DMS114 treated with DMSO at 0.1 percent for 48 hours (cell line): ENCODE results near the gene CYP27C1.

Experiments used
- DNase-seq: peaks from one replicate; lab custom pipeline; 2025; ENCODE audit not compliant: unreplicated experiment; lab: John Stamatoyannopoulos, UW

CYP27C1 gene

GRCh38 chr2:127193164-127193966 lies 26.7 kb downstream of the CYP27C1 start:
- DNase-seq: no peak

DNA sequence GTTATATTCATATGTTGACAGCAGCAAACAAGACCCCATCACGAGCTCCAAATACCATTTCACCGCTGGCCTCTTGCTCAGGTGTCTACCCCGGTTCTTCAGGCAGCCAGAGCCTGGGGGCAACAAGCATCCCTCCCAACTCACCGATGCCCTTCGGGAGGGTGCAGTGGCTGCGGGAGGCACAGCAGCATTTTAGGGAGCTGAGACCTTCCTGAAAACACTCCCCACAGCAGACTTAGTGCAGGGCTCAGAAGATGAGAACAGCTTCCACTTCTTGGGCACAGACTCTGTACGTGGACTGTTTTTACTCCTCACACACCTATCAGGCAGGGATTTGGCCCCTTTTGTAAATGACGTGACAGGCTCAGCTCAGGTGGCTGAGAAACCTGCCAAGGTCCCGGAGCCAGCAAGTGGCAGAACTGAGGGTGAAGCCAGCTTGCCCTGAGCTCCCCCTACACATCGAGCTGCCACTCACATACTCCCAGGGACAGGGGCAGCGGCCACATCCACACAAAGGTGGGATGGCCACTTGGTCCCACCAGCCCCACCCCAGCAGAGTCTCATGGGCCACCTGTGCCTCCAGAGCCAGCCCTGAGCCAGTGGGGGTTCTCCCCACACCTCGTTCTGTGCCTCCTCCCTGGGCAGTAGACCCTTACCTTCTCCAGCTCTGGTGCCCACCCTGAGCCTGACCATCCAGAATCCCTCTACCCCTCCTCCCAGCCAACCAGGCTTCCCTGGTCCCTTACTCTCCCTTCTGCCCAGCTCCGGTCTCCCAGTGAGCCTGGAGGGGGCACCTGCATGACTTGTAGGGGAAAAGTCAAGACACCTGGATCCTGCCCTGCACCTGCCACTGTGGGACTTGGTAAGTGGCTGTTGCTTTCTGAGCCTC lies 28.5 kb downstream of the CYP27C1 start:
- no peak for DNase-seq

DNA sequence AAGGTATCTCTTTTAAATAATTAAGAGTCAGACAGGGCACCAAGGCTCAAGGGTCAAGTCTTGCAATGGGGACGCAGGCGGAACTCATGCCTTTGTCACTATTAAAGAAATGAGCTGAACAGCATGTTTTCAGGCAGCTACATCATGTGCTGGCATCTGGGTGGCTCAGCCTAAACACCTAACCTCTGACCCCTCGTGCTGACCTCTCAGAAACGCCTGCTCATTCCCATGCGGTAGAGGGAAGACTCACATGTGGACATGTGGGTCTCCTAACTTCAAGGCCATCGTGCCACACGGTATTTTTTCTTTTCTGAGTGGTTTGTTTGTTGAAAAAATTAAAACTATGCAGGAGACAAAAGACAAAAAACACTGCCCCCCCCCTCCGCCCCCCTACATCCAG lies 31.3 kb downstream of the CYP27C1 start:
- DNase-seq: no peak

DNA sequence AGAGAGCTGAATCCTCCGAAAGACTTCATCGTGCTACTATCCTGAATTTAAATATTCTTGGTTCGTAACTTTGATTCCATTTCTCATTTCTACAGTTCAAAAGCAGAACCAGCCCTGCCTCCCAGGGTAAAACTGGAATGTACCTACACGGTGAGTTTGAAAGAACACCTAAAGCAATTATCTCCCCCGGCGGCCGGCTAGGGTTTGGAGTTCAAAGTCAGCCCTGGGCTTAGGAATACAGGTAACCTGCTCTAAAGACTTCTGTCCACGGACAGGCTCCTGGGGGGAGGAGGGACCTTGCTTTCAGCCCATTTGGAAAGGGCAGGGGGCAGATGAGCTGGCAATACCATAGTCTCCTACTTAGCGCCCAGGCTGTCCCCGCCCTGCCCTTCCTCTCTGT lies 32.3 kb downstream of the CYP27C1 start:
- DNase-seq: no peak

GRCh38 chr2:127187081-127187775 lies 32.9 kb downstream of the CYP27C1 start:
- no peak for DNase-seq

DNA sequence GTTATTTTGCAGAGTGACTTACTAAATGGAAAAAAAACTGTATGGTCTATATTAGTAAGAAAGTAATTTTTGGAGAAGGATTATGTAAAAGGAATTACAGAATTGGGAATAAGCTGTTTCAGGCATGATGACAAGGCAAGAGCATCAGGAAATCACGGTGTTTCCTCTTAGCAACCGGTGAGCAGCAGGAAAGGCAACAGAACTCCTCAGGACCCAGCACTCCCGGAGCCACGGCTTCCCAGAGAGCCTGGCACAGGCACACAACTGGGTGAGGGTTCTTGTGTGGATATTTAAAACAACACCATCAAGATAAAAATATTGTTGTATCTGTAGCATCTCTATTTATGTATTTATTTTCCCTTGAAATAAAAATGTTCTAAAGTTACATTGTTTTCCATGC lies 34.4 kb downstream of the CYP27C1 start:
- DNase-seq: no peak

GRCh38 chr2:127185093-127185492 lies 35.0 kb downstream of the CYP27C1 start:
- no peak for DNase-seq

DNA sequence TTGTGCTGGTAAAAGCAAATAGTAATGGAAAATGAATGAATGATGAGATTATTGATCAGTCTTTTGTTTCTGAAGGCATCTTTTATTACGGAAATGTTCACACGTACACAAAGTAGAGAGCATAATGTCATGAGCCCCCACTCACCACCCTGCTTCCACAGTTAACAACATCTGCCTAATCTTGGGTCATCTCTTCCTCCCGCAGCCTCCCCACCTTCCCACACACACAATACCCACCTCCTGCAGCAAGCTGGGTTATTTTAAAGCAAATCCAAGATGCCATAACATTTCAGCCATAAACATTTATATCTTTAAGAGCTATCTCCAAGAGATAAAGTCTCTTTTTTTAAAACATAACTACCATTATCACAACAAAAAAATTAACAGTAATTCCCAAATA lies 36.3 kb downstream of the CYP27C1 start:
- no peak for DNase-seq

GRCh38 chr2:127182626-127183458 lies 37.3 kb downstream of the CYP27C1 start:
- no peak for DNase-seq

GRCh38 chr2:127181851-127182250 lies 38.2 kb downstream of the CYP27C1 start:
- DNase-seq: no peak

DNA sequence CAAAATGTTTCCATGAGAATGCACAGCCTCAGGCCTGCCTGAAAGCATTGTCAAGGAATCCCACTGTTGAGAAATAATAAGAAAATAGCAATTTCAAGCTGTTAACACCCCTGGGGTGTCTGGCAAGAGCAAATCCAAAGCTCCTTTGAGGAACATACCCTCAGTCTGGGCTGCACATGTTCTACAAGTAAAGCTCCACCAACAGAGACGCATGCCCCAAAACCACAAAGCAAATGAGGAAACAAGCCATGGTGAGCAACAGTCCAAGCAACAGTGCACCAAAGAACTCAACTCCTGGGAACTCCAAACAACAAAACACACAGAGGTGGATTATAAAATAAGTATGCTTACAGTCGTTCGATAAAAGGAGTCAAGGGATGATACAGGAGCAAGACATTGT lies 40.3 kb downstream of the CYP27C1 start:
- DNase-seq: no peak

DNA sequence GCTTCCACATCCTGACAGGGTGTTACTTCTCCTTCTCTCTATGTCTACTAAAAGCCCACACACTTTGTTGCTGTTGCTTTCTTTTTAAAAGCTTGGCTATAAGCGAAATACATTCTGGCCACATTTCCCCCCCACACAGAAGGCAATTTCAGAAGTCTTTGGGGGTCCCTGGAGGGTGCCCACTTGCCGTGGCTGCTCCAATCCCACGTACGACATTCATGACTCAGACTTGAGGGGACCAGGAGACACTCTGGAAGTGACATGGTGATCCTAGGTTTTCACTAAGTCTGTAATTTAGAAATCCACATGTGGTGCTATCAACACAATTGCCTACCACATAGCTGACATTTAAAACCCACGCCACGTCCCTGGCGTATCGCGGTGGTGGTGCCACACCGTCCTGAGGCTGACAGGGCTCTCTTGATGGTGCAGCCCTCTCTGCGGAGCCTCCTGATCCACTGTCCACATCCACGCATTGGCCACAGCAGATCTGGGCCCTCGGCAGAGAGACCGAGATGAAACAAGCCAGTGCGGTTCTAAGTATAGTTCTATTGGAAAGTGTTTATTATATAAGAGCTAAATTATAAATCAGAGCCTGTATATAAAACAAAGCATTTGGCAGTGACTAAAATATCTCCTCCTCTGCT lies 42.4 kb downstream of the CYP27C1 start:
- DNase-seq: no peak

GRCh38 chr2:127176371-127177311 lies 43.5 kb downstream of the CYP27C1 start:
- DNase-seq: no peak

DNA sequence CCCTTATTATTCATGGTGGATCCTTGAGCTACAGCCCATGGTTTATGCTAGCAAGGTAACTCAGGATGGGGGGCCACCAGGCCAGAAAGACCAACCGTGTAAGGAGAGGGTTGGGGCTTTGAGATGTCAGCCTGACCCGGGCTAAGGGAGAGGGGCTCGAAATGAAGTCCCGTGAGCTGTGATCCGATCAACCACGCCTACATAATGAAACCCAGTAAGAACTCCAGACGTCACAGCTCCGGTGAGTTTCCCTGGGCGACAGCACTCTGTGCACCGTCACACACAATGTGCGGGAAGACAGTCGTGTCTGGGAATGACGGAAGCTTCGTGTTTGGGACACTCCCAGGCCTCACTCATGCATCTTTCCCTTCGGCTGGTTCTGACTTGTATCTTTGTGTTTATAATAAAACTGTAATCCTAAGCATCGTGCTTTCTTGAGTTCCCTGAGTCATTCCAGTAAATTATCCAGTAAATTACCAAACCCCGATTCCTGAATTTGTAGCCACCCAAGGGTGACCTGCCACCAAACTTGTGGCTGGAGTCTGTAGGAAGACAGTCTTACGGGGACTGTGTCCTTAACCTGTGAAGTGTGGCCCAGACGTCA lies 44.2 kb downstream of the CYP27C1 start:
- DNase-seq: no peak

- no peak for DNase-seq
Measured at GRCh38 chr2:127175041-127175721, 44.9 kb downstream of the CYP27C1 start.

GRCh38 chr2:127174640-127175039 lies 45.5 kb downstream of the CYP27C1 start:
- no peak for DNase-seq

DNA sequence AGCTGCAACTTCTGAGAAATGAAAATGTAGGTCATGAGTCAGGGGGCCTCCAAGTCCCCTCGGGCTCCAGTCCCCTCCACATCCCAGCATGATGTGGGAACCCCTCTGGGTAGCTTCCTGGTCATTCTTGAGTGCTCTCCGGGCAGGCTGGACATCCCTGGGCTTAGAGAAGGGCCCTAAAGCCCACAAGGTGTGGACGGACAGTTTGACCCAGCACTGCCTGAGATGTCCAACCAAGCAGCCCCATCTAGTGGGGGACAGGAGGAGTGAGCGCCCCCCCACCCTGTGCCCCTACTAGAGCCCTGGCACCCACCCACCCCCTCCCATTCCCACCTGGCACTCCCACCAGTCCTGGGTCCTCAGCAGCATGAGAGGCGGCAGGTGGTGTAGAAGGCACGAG lies 46.0 kb downstream of the CYP27C1 start:
- no peak for DNase-seq

- DNase-seq: no peak
Measured at GRCh38 chr2:127173057-127173456, 47.0 kb downstream of the CYP27C1 start.
